ENCODE measurements around the gene OTUD3. TPM values are rescaled to one million over a fixed set of nuclear protein-coding genes. Genes with fewer than 3 reads are reported as not detected.

Gene OTUD3
- polyA plus RNA-seq, 1 donor: 6.5 TPM

DNA sequence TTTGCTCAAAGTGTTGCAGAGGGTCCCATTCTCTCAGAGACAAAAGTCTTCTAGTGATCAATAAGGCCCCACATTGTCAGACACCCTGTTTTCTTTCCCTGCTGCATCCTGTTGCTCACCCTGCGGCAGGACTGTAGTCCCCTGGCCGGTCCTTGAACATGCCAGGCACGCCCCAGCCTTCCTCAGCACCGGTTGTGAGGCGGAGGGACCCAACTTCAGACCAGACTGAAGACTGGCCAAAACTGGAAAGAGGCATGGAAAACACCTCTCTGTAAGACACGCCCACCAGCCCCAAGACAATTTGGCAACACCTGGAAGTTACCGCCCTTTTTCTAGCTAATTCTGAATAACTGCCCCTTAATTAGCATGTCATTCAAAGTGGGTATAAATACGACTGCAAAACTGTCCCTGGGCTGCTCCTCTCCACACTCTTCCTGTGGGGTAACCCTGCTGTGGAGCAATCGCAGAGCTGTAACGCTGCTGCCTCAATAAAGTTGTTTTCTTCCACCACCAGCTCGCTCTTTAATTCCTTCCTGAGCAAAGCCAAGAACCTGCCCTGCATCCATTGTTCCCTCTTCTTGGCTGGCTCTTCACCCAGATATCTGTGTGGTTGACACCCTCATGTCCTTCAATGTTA, 73.5 kb downstream of the OTUD3 start:
- DNase-seq: no peak

DNA sequence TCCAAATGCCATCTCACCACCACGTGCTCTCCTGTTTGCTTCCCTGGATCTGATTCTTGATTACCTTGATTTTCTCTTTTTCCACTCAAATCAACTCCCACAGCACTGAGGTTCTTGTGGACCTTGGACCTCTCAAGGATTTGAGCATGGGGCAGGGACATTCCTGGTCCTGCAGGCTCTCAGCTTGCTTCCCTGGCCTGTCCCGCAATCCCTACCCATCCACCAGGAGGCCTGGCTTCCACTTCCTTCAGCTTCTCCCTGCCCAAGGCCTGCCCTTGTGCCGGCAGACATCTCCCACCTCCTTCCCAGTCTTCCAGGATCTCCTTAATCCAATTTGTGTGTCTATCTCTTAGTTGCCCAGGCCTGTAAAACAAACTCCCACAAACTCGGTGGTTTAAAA, 75.6 kb downstream of the OTUD3 start:
- DNase-seq: no peak

- no peak for DNase-seq
These were observed 78.4 kb downstream of the OTUD3 start for GRCh38 chr1:19960591-19960990.

Other genes starting within 250 kb of the OTUD3 start
- gene NBL1, start 238.1 kb upstream of the OTUD3 start, polyA plus RNA-seq (ENCODE audit: insufficient read length): 25.9 TPM
- not detected for gene HTR6, start 217.5 kb upstream of the OTUD3 start, polyA plus RNA-seq (ENCODE audit: insufficient read length)
- 2.1 TPM for gene TMCO4, start 82.5 kb upstream of the OTUD3 start, polyA plus RNA-seq (ENCODE audit: insufficient read length)
- not detected for gene RNF186, start 67.1 kb upstream of the OTUD3 start, polyA plus RNA-seq (ENCODE audit: insufficient read length)
- gene PLA2G2E, start 41.2 kb downstream of the OTUD3 start, polyA plus RNA-seq (ENCODE audit: insufficient read length): not detected
- 3.6 TPM for gene PLA2G2A, start 97.2 kb downstream of the OTUD3 start, polyA plus RNA-seq (ENCODE audit: insufficient read length)
- not detected for gene PLA2G5, start 187.8 kb downstream of the OTUD3 start, polyA plus RNA-seq (ENCODE audit: insufficient read length)
- not detected for gene PLA2G2D, start 237.1 kb downstream of the OTUD3 start, polyA plus RNA-seq (ENCODE audit: insufficient read length)

Measured in hindlimb muscle (tissue), 1 donor.